AG10803 (cell line): ENCODE data around the gene ZNF574.

Experiments
- DNase-seq: peaks from one replicate; pipeline ENCODE4 v3.0.0; 2010; ENCODE audit warnings: low read depth
- H3K4me3 ChIP-seq: 2 replicates; pipeline ENCODE4 v1.5.1; 2011; ENCODE audit warnings: mild to moderate bottlenecking, low read length, control low read depth
- TF ChIP-seq, protein P1 (sequence below): conservative IDR thresholded peaks from 2 replicates; pipeline ENCODE4 v1.5.1; 2011; ENCODE audit warnings: mild to moderate bottlenecking, low read length, control low read depth, inconsistent platforms

The ZNF574 gene

DNA sequence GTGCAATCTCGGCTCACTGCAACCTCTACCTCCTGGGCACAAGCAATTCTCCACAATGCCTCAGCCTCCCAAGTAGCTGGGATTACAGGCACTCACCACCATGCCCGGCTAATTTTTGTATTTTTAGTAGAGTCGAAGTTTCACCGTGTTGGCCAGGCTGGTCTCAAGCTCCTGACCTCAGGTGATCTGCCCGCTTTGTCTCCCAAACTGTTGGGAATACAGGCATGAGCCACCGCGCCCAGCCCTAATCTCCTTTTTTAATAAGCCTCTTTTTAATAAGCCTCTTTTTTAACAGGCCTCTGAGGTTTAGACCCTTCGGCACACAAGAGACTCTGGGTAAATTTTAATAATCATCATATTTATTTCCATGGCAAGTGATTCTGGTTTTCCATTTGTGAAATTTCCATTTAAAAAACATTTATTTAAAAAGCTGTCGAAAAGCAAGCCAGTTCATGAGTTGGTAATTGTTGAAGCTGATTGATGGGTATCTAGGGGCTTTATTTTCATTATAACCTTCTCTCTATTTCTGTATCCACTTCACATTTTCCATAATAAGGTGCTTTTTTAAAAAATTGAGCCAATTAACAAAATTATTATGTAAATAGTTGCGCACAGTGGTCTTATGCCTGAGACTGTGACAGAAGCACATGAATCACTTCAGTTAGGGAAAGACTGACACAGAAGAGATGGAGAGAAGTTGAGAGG lies 44.5 kb downstream of the ZNF574 start:
- no peak for DNase-seq
- TF ChIP-seq, protein P1, sequence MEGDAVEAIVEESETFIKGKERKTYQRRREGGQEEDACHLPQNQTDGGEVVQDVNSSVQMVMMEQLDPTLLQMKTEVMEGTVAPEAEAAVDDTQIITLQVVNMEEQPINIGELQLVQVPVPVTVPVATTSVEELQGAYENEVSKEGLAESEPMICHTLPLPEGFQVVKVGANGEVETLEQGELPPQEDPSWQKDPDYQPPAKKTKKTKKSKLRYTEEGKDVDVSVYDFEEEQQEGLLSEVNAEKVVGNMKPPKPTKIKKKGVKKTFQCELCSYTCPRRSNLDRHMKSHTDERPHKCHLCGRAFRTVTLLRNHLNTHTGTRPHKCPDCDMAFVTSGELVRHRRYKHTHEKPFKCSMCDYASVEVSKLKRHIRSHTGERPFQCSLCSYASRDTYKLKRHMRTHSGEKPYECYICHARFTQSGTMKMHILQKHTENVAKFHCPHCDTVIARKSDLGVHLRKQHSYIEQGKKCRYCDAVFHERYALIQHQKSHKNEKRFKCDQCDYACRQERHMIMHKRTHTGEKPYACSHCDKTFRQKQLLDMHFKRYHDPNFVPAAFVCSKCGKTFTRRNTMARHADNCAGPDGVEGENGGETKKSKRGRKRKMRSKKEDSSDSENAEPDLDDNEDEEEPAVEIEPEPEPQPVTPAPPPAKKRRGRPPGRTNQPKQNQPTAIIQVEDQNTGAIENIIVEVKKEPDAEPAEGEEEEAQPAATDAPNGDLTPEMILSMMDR, result no peak

DNA sequence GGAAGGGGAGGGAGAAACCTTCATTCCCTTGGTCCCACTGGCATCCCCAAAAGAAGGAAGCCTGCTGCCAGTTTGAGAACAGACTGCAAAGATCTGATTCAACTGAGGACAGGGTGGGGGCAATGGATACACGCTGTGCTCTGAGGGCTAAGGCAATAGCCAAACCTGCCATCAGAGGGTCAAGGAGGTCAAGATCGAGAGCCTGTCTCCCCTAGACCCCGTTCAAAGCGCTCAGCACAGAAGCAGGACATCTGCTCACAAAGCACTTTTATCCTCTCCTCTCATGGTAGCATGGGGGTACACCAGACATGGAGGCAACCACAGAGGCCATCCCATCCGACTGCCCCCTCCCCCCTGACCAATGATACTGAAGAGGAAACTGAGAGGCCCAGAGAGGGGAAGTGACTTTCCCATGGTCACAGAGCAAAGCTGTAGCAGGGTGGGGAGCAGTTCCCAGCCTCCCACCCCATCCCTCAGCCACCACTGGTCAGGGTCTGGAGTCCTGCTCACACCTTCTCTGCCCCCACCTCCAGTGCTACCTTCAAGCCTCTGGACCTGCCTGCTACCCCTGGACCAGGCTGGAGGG lies 45.2 kb downstream of the ZNF574 start:
- TF ChIP-seq, protein P1, result no peak
- no peak overlapping the region; the same call in 1 of the 2 replicates for H3K4me3 ChIP-seq

More for the DNA sequence above, 44.5 kb downstream of the ZNF574 start:
- H3K4me3 ChIP-seq, result no peak overlapping the region

DNA sequence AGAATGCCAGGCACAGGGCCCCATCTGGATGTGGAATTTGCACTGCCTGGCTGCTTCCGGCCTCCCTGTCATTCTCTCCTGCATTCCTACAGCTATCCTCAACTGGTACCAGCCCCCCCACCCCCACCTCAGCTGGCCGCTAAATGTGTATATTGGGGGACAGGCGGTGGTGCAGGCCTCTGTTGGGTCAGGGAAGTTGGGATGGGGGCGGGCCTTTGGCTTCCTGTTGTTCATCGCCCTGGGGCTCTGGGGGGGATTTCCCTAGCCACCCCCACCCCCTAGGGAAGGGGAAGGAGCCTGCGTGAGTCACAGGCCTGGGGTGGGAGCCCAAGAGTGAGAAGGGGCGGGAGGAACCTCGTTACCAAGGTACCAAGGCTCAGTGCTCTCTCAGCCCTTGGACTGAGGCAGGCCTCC lies 45.7 kb downstream of the ZNF574 start:
- H3K4me3 ChIP-seq, result no peak overlapping the region
- TF ChIP-seq, protein P1, result no peak
- peak; percentile 84 for DNase-seq

More for the DNA sequence above, 45.2 kb downstream of the ZNF574 start:
- DNase-seq, result no peak

DNA sequence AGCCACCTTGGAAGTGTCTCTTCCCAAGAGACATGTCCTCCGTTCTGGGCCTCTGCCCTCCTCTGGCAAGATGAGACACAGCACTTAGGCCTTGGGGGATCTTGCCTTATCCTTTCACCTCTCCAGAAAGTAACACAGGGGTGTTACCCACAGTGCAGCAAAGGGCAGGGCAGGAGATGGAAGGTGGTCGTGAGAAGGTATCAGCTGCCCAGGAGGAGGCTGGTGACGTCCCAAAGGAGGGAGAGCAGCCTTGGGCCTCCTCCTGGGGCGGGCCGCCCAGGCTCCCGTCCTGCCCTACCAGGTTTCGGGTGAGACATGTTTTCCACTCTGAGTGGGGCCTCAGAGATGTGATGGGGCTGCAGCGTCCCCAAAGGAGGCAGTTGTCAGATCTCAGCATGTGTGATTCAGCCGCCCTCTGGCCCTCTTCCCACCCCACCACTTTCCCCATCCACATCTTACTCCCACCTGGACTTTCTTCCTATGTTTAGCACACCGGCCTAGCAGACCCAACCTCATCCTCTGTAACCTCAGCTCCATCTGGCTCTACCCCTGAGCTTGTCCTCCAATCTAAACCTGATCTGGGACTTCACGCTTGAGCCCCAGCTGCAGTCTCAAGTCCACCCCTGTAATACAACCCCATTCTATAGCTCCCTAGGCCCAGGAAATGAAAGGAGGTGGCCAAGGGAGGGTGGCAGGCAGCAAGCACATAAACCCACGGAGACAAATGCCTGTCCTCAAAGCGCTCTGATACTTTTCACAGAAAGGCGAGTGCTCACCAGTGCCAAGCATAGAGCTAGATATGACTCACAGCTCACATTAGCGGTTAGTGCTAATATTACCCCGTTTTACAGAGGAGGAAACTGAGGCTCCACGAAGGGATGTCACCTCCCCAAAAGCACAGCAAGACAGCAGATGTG lies 47.0 kb downstream of the ZNF574 start:
- no peak overlapping the region for H3K4me3 ChIP-seq
- DNase-seq, result no peak
- TF ChIP-seq, protein P1, result peak; percentile 21

DNA sequence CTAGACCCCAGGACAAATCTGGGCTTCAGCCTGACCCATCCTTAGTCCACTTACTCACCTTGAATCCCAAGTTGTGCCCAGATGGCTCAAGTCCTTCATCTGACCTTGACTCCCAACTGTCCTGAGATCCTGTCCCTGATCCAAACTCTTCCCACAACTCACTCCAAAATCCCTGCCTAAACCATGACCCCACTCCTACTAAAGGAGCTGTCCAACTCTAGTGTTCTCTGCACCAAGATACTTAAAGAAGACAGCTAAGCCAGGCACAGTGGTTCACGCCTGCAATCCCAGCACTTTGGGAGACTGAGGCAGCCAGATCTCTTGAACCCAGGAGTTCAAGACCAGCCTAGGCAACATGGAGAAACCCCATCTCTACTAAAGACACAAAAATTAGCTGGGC lies 47.8 kb downstream of the ZNF574 start:
- H3K4me3 ChIP-seq, result no peak overlapping the region
- no peak for DNase-seq
- TF ChIP-seq, protein P1, result no peak

DNA sequence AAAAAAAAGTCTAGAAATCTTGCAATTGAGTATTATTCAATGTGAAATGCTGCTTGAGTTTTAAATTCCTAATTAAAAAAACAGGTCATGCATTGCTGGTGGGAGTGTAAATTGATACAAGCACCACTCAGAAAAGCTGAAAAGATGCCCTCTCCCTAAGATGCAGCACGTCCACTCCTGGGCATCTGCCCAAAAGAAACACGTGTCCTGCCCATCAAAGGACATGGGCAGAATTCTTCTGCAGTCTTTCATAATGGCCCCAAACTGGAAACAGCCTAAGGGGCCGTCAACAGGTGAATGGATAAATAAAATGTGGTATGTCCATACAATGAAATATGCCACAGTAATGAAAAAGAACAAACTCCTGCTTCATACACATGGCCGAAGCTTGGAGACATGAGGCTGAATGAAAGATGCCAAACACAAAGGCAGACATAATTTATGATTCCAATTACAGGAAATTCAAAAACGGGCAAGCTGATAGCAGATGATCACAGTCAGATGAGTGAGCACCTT lies 48.5 kb downstream of the ZNF574 start:
- TF ChIP-seq, protein P1, result no peak
- H3K4me3 ChIP-seq, result no peak overlapping the region
- no peak for DNase-seq
